H9 (cell line): ENCODE results near the gene HDDC2. TPM values are rescaled to one million over a fixed set of nuclear protein-coding genes. Genes with fewer than 3 reads are reported as not detected.

ENCODE experiments used
- DNase-seq: peaks from one replicate; pipeline ENCODE4 v3.0.0-alpha.2; 2017
- H2AFZ ChIP-seq: one replicate; pipeline ENCODE4 v1.6.1; 2013; ENCODE audit warnings: mild to moderate bottlenecking, low read length, control low read depth, moderate library complexity
- H2AK5ac ChIP-seq: 2 replicates; pipeline ENCODE4 v1.6.1; 2013; ENCODE audit warnings: low read length, control low read depth, mixed read lengths; ENCODE audit not compliant: insufficient read length
- H2BK120ac ChIP-seq: one replicate; pipeline ENCODE4 v1.6.1; 2013; ENCODE audit warnings: low read depth, mild to moderate bottlenecking, low read length, control low read depth, inconsistent platforms; ENCODE audit not compliant: poor library complexity, severe bottlenecking
- H2BK12ac ChIP-seq: 2 replicates; pipeline ENCODE4 v1.6.1; 2013; ENCODE audit warnings: low read length, control low read depth, mixed read lengths, low read depth; ENCODE audit not compliant: insufficient read length
- H2BK15ac ChIP-seq: 2 replicates; pipeline ENCODE4 v1.6.1; 2013; ENCODE audit warnings: low read depth, low read length, control low read depth
- H2BK20ac ChIP-seq: one replicate; pipeline ENCODE4 v1.6.1; 2013; ENCODE audit warnings: low read depth, mild to moderate bottlenecking, low read length, control low read depth, inconsistent platforms; ENCODE audit not compliant: poor library complexity, severe bottlenecking
- H2BK5ac ChIP-seq: 2 replicates; pipeline ENCODE4 v1.6.1; 2013; ENCODE audit warnings: low read length, control low read depth, mixed read lengths; ENCODE audit not compliant: insufficient read length
- H3K14ac ChIP-seq: 2 replicates; pipeline ENCODE4 v1.6.1; 2013; ENCODE audit warnings: low read length, control low read depth; ENCODE audit not compliant: insufficient read depth
- H3K18ac ChIP-seq: 2 replicates; pipeline ENCODE4 v1.6.1; 2013; ENCODE audit warnings: low read depth, mild to moderate bottlenecking, mixed read lengths, low read length, control low read depth; ENCODE audit not compliant: insufficient read length
- H3K23ac ChIP-seq: 2 replicates; pipeline ENCODE4 v1.6.1; 2013; ENCODE audit warnings: low read length, control low read depth, mixed read lengths, low read depth; ENCODE audit not compliant: insufficient read length
- H3K23me2 ChIP-seq: 2 replicates; pipeline ENCODE4 v1.6.1; 2013; ENCODE audit warnings: low read depth, mild to moderate bottlenecking, mixed read lengths, low read length, control low read depth; ENCODE audit not compliant: insufficient read length, poor library complexity, severe bottlenecking
- H3K27ac ChIP-seq: 2 replicates; pipeline ENCODE4 v1.5.1; 2013; ENCODE audit warnings: low read length, control low read depth, mixed read lengths, low read depth; ENCODE audit not compliant: insufficient read length
- H3K27me3 ChIP-seq: 2 replicates; pipeline ENCODE4 v1.6.1; 2013; ENCODE audit warnings: low read length, control low read depth, inconsistent platforms; ENCODE audit not compliant: insufficient read depth
- H3K4ac ChIP-seq: 2 replicates; pipeline ENCODE4 v1.6.1; 2013; ENCODE audit warnings: low read depth, mild to moderate bottlenecking, control low read depth, inconsistent platforms, low read length, moderate library complexity
- H3K4me1 ChIP-seq: 2 replicates; pipeline ENCODE4 v1.6.1; 2013; ENCODE audit warnings: low read length, control low read depth, inconsistent platforms; ENCODE audit not compliant: insufficient read depth
- H3K4me2 ChIP-seq: 2 replicates; pipeline ENCODE4 v1.6.1; 2013; ENCODE audit warnings: low read length, control low read depth, mixed read lengths; ENCODE audit not compliant: insufficient read length, insufficient read depth
- H3K56ac ChIP-seq: 2 replicates; pipeline ENCODE4 v1.6.1; 2013; ENCODE audit warnings: low read depth, mild to moderate bottlenecking, mixed read lengths, low read length, control low read depth; ENCODE audit not compliant: insufficient read length
- H3K79me1 ChIP-seq: 2 replicates; pipeline ENCODE4 v1.6.1; 2013; ENCODE audit warnings: low read depth, mild to moderate bottlenecking, moderate library complexity, low read length, control low read depth, inconsistent platforms; ENCODE audit not compliant: insufficient read depth, poor library complexity, severe bottlenecking
- H3K79me2 ChIP-seq: 2 replicates; pipeline ENCODE4 v1.6.1; 2013; ENCODE audit warnings: low read length, control low read depth, inconsistent platforms; ENCODE audit not compliant: insufficient read depth
- H3K9ac ChIP-seq: 2 replicates; pipeline ENCODE4 v1.6.1; 2013; ENCODE audit warnings: low read length, control low read depth, mixed read lengths; ENCODE audit not compliant: insufficient read length; ENCODE audit errors: extremely low read depth
- H3K9me3 ChIP-seq: one replicate; pipeline ENCODE4 v1.6.1; 2013; ENCODE audit warnings: low read depth, low read length, inconsistent platforms; ENCODE audit not compliant: control insufficient read depth
- H3T11ph ChIP-seq: one replicate; pipeline ENCODE4 v1.6.1; 2013; ENCODE audit warnings: mild to moderate bottlenecking, low read length, control low read depth, inconsistent platforms
- H4K20me1 ChIP-seq: one replicate; pipeline ENCODE4 v1.6.1; 2013; ENCODE audit not compliant: control insufficient read depth, insufficient read length, insufficient read depth
- H4K5ac ChIP-seq: 2 replicates; pipeline ENCODE4 v1.6.1; 2013; ENCODE audit warnings: low read depth, mild to moderate bottlenecking, mixed read lengths, low read length, control low read depth; ENCODE audit not compliant: insufficient read length
- H4K8ac ChIP-seq: replicated peaks from 2 replicates; pipeline ENCODE4 v1.6.1; 2013; ENCODE audit warnings: low read length, control low read depth, mixed read lengths, low read depth; ENCODE audit not compliant: insufficient read length
- H4K91ac ChIP-seq: 2 replicates; pipeline ENCODE4 v1.6.1; 2013; ENCODE audit warnings: low read depth, mild to moderate bottlenecking, moderate library complexity, mixed read lengths, low read length, control low read depth; ENCODE audit not compliant: insufficient read length
- H3K27ac Mint-ChIP-seq, 3 experiments: 2 replicates in 2 of 3; 3 replicates in 1 of 3; pipeline ENCODE4 v1.8.0; 2020 to 2021; ENCODE audit warnings: mixed read lengths in 3 of 3, mild to moderate bottlenecking in 1 of 3, moderate library complexity in 1 of 3
- H3K27me3 Mint-ChIP-seq: 2 replicates; pipeline ENCODE4 v1.8.0; 2021; ENCODE audit warnings: low read depth, mild to moderate bottlenecking, moderate library complexity, mixed read lengths
- H3K36me3 Mint-ChIP-seq, 3 experiments: 2 replicates in 2 of 3; 3 replicates in 1 of 3; pipeline ENCODE4 v1.8.0; 2020 to 2021; ENCODE audit warnings: low read depth in 3 of 3, mixed read lengths in 3 of 3; ENCODE audit not compliant: insufficient read depth in 1 of 3
- H3K4me1 Mint-ChIP-seq, 2 experiments: 2 replicates each; pipeline ENCODE4 v1.8.0; 2020; ENCODE audit warnings: mixed read lengths in 2 of 2
- H3K4me3 Mint-ChIP-seq, 2 experiments: 2 replicates in 1 of 2; 3 replicates in 1 of 2; pipeline ENCODE4 v1.8.0; 2020 to 2021; ENCODE audit warnings: mild to moderate bottlenecking in 2 of 2, mixed read lengths in 2 of 2, moderate library complexity in 1 of 2
- H3K9me3 Mint-ChIP-seq, 2 experiments: 2 replicates in 1 of 2; 3 replicates in 1 of 2; pipeline ENCODE4 v1.8.0; 2020; ENCODE audit warnings: mild to moderate bottlenecking in 2 of 2, mixed read lengths in 2 of 2, moderate library complexity in 1 of 2
- CTCF ChIP-seq: fragments of 200-600 bp; sonication (generic); conservative IDR thresholded peaks from 3 replicates; pipeline ENCODE4 v1.8.0; 2021; ENCODE audit warnings: antibody characterized with exemption, mild to moderate bottlenecking
- WGBS: extraction: QIAGEN DNeasy Blood & Tissue Kit; methylation state at CpG from one replicate; pipeline ENCODE4 v1.1.7; 2013; ENCODE audit warnings: missing lambda C conversion rate, low lambda C conversion rate, mixed read lengths; ENCODE audit not compliant: insufficient read length; ENCODE audit errors: extremely low coverage; 5-methylcytosine and 5-hydroxymethylcytosine counted together
- total RNA-seq: library from RNA; stranded (reverse); gene quantifications from 2 replicates; pipeline ENCODE4 v1.2.1, GENCODE V29; 2021

The HDDC2 gene
- total RNA-seq, 1 experiment from 2014 or later: 77.8 TPM

GRCh38 chr6:125312478-125312877 is 10.7 kb upstream of the HDDC2 start:
- Histone ChIP-seq H3K23ac (no peak overlapping the region), H2BK15ac (no peak overlapping the region), H3K4me1 (no peaks in the 10 kb centered on the region), H2BK120ac (no peak overlapping the region), H3K79me2 (no peaks in the 10 kb centered on the region), H3T11ph (no peak overlapping the region), H3K14ac (no peak overlapping the region), H3K79me1 (no peaks in the 10 kb centered on the region), H2BK5ac (no peak overlapping the region), H3K9me3 (no peaks in the 10 kb centered on the region), H3K23me2 (no peaks in the 10 kb centered on the region), H3K4me2 (no peak overlapping the region), H2BK12ac (no peak overlapping the region), H3K27ac (no peak overlapping the region), H3K27me3 (no peaks in the 10 kb centered on the region), H4K20me1 (no peaks in the 10 kb centered on the region), H3K18ac (no peak overlapping the region), H3K9ac (no peak overlapping the region), H3K56ac (no peak overlapping the region), H4K5ac (no peak overlapping the region), H2AFZ (no peak overlapping the region), H3K4ac (no peak overlapping the region), H4K8ac (no peak overlapping the region), H2BK20ac (no peak overlapping the region), H4K91ac (no peak overlapping the region), H2AK5ac (no peak overlapping the region)
- Mint-ChIP-seq H3K4me3 (no peak overlapping the region), H3K27me3 (no peaks in the 10 kb centered on the region; the same call in 1 of the 2 replicates), H3K4me1 (peaks cover 7 to 9% of the 10 kb centered on the region in 2 experiments), H3K27ac (no peak overlapping the region), H3K36me3 (no peaks in the 10 kb centered on the region), H3K9me3 (no peaks in the 10 kb centered on the region)
- WGBS: no CpG with 5 or more reads among the region's 2 CpGs
- TF ChIP-seq CTCF: no peak
- DNase-seq: no peak
